ENCODE measurements around the gene DENND5B.
"Not testable (repeated sequence)": the region's sequence is repeated elsewhere in the genome, so short reads cannot be mapped to it uniquely, and the experiment has no call there.

The DENND5B gene

GRCh38 chr12:31506515-31507306, 84.2 kb downstream of the DENND5B start:
- no peak for DNase-seq (ENCODE audit: low read depth in 2 of 2)

- no peak for DNase-seq (ENCODE audit: low read depth in 2 of 2)
These were observed 86.2 kb downstream of the DENND5B start for GRCh38 chr12:31504625-31505222.

GRCh38 chr12:31501014-31501413, 89.9 kb downstream of the DENND5B start:
- DNase-seq (ENCODE audit: low read depth in 2 of 2) = not testable (repeated sequence)

- no peak for DNase-seq (ENCODE audit: low read depth in 2 of 2)
These were observed 91.4 kb downstream of the DENND5B start for GRCh38 chr12:31499567-31499966.

- no peak for DNase-seq (ENCODE audit: low read depth in 2 of 2)
These were observed 92.5 kb downstream of the DENND5B start for GRCh38 chr12:31498424-31498823.

GRCh38 chr12:31496257-31496656, 94.7 kb downstream of the DENND5B start:
- DNase-seq (ENCODE audit: low read depth in 2 of 2) = no peak

GRCh38 chr12:31494455-31494854, 96.5 kb downstream of the DENND5B start:
- DNase-seq (ENCODE audit: low read depth in 2 of 2) = no peak

GRCh38 chr12:31492599-31493196, 98.2 kb downstream of the DENND5B start:
- DNase-seq (ENCODE audit: low read depth in 2 of 2) = no peak

- no peak for DNase-seq (ENCODE audit: low read depth in 2 of 2)
These were observed 98.9 kb downstream of the DENND5B start for GRCh38 chr12:31491841-31492598.

- DNase-seq (ENCODE audit: low read depth in 2 of 2) = no peak
These were observed 99.6 kb downstream of the DENND5B start for GRCh38 chr12:31491241-31491794.

- no peak for DNase-seq (ENCODE audit: low read depth in 2 of 2)
These were observed 102.1 kb downstream of the DENND5B start for GRCh38 chr12:31488737-31489338.

- DNase-seq (ENCODE audit: low read depth in 2 of 2) = no peak
These were observed 105.4 kb downstream of the DENND5B start for GRCh38 chr12:31485571-31485970.

GRCh38 chr12:31482816-31483215, 108.1 kb downstream of the DENND5B start:
- DNase-seq (ENCODE audit: low read depth in 2 of 2) = no peak

GRCh38 chr12:31481415-31481814, 109.5 kb downstream of the DENND5B start:
- no peak for DNase-seq (ENCODE audit: low read depth in 2 of 2)

GRCh38 chr12:31479516-31480210, 111.3 kb downstream of the DENND5B start:
- no peak for DNase-seq (ENCODE audit: low read depth in 2 of 2)

- no peak for DNase-seq (ENCODE audit: low read depth in 2 of 2)
These were observed 112.0 kb downstream of the DENND5B start for GRCh38 chr12:31478898-31479297.

- DNase-seq (ENCODE audit: low read depth in 2 of 2) = no peak
These were observed 112.5 kb downstream of the DENND5B start for GRCh38 chr12:31478425-31478824.

GRCh38 chr12:31477687-31478086, 113.2 kb downstream of the DENND5B start:
- DNase-seq (ENCODE audit: low read depth in 2 of 2) = no peak

GRCh38 chr12:31476437-31476836, 114.5 kb downstream of the DENND5B start:
- no peak for DNase-seq (ENCODE audit: low read depth in 2 of 2)

GRCh38 chr12:31475610-31476009, 115.3 kb downstream of the DENND5B start:
- not testable (repeated sequence) for DNase-seq (ENCODE audit: low read depth in 2 of 2)

- no peak for DNase-seq (ENCODE audit: low read depth in 2 of 2)
These were observed 116.2 kb downstream of the DENND5B start for GRCh38 chr12:31474751-31475150.
